HG03342 (cell line): ENCODE measurements around the gene LHFPL2.
A peak's percentile ranks its signal among the peaks of the same experiment; 100 is the strongest.

ENCODE experiments used
- ATAC-seq: cut with Tn5 transposase; IDR thresholded peaks from one replicate; pipeline ENCODE4 v1.9.1; 2021; ENCODE audit warnings: mild to moderate bottlenecking, moderate library complexity; ENCODE audit not compliant: unreplicated experiment

The LHFPL2 gene

DNA sequence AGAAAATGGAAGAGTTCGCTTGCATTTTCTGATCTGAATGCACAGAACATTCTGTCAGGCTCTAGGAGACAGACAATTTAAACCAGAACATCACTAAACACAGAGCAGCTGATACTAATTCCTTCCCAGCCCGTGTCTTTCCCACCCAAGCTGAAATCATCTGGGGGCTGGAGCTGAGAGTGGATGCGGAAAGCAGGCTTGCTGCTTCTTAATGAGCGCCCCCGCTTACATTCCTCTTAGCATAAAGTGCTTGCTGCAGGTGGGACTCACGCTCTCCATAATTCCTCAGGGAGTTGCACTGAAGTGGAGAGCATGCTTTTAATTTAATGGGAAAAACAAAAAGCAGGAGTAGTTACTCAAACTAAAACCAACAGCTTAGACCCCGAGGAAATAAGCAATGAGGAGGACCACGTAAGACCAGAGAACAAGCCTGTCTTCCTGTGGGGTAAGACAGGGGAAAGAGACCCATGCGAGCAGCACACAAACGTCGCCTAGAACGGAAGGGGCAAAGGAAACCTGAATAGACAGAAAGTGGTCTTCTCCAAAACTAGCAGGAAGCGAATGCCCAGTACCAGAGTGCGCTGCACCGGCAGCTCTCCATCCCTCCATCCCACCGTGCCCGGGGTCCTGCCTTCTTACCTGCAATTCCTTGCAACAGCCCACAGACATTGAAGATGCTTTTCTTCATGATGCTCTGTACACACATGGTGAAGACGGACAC is 139.3 kb downstream of the LHFPL2 start:
- ATAC-seq: no peak

DNA sequence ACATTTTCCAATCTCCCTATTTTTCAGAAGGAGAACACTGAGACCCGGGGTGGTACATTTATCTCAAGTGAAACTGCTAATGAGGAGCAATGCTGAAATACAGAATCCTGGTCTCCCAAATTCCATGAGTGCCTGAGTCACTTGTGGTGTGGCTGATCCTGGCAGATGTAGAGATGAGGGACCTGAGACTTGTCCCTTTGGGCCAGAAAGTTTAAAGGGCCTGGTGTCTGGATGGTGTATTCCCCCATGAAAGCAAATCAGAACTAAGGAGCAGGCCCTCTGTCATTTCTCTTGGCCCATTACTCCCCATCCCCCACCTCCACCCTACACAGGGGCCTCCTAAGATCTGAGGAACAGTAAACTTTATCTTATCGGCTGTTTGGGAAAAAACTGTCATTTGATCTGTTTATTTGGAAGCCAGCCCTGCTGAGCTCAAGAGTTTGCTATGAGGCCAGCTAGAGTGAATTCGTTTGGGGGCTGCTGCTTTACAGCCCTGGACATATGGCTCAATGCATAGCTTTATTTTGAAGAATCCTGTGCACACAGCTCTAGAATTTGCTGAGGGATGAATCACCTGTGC is 140.3 kb downstream of the LHFPL2 start:
- ATAC-seq: no peak

DNA sequence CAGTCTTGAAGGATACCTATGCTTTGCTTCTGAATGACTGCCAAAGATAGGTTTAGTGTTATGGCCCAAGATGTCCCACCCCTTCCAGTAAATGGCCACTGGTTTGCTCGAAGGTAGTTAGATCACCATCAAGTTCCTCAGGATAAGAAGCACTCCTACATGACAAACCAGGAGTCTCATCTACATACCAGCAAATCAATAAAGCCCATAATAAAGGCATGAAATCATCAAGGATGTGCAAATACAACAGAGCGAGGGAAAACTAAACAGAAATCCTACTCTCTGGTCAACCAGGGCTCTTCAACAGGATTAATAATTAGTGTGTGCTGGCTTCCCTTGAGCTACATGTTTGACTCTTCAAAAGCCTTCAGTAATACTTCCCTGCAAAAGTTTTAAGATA is 141.0 kb downstream of the LHFPL2 start:
- no peak for ATAC-seq

DNA sequence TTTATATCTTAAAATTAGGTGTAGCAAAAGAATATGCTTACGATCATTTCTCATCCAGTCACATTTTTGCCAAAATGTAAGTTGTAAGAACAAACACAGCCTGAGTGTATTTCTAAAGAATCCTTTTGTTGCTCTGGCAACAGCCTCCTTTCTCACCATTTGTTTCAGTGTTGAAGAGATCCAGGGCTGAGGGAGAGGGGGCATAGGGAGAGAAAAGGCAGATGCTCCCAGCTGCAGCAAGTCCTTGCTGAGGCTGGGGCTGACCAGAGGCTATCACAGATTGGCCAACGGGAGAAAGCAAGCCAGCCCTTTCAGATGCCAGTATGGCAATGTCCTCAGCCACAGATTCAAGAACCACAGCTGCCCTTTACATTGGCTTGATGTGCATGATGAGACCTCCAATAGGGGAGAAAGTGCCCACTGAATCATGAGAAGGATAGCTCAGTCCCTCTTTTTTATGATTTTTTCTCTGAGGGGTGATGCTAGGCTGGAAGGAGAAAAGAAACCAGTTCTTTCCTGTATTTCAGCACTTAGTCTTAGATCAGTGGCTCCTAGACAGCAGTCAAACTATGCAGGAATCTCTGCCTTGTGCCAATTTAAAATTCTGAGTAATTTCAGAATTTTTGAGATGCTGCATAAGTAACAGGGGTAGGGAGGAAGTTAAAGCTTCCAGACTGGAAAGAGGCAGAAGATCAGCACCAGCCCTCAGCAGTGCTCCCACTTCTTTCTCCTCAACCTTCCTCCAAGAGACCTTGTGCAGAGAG is 142.1 kb downstream of the LHFPL2 start:
- ATAC-seq: no peak

DNA sequence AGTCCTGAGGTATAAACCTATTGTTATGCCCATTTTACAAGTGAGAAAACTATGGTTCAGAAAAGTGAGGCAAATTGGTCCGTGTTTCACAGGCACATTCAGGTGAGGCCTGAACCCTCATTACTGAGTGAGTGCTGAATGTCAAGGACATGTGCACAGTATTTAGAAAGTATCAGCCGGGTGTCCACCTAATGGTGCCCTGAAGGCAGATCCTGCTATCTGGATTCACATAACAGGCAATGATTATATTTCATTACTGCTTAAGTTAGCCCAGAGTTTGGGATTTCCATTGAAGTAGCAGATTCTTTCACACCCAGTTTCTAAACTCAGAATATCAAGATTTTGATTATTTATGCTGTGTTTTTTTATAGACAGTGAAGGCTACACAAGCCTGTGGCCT is 142.7 kb downstream of the LHFPL2 start:
- ATAC-seq: no peak

DNA sequence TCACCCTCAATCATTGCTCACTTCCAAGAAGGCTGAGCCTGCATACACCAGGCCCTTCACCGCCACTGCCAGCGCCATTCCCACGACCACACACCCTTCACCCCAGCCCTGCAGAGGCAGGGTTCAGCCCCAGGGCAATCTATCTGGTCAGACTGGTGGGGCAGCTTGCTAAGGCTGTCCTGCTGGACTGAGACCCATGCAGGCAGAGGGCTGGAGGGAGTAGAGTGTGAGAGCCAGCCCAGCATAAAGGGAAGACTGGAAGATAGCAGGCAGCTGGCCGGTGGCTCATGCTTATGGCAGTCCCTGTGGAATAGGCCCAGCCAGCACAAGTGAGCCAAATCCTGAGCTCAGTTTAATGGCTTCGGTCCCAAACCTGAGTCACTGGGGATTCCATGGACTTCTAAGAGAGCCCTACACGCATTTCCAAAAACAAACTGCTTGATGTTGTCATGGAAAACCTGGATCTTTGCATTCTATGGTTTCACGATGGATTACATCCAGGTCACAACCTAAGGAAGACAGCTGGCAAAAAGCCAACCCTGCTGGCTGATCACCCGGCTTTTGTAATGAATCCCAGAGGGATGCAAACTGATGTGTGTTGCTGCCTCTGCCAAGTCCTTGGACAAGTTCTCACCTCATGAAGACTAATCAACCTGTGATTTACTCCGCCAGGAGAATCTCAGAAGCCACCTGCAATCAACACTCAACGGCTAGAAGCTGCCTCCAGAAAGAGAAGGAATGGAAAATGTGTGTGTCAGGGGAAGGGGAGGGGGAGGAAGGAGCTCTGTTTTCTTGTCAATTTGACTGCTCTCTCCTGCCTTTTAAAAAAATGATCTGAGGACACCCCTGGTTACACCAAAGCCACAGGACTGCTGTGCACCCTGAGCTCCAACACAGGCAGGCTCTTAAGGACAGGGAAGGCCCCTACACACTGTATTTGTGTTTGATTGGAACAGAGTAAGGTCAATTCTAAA is 143.6 kb downstream of the LHFPL2 start:
- no peak for ATAC-seq

DNA sequence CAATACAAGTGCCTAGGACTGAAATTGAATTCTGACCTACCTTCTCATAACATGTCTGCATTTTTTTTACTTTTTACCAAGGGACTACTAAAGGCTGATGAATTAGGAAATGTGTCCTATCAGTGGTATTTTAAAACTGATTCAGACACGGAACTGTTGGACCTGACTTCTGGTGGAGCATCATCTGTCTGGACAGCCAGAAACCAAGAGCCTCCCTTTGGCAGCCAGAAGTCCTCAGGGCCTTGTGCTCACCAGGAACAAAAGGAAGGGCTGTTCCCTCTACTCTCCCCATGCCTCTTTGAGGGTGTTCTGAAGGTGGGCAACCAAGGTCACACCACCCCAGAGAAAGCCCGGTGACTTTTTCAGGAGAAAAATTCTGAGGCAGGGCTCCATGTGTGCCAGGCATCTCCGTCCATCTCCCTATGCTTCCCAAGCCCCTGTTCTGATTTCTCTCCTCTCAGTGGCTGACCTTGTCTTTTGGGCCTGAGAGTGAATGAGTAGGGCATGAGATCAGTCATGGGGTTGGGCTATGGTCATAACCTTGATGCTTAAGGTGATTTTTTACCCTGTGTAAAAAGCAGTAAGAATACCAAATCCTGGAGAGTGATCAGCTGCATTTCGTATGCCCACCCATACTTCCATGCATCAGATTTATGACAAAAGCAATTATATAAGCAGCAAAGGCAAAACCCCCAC is 144.5 kb downstream of the LHFPL2 start:
- no peak for ATAC-seq

DNA sequence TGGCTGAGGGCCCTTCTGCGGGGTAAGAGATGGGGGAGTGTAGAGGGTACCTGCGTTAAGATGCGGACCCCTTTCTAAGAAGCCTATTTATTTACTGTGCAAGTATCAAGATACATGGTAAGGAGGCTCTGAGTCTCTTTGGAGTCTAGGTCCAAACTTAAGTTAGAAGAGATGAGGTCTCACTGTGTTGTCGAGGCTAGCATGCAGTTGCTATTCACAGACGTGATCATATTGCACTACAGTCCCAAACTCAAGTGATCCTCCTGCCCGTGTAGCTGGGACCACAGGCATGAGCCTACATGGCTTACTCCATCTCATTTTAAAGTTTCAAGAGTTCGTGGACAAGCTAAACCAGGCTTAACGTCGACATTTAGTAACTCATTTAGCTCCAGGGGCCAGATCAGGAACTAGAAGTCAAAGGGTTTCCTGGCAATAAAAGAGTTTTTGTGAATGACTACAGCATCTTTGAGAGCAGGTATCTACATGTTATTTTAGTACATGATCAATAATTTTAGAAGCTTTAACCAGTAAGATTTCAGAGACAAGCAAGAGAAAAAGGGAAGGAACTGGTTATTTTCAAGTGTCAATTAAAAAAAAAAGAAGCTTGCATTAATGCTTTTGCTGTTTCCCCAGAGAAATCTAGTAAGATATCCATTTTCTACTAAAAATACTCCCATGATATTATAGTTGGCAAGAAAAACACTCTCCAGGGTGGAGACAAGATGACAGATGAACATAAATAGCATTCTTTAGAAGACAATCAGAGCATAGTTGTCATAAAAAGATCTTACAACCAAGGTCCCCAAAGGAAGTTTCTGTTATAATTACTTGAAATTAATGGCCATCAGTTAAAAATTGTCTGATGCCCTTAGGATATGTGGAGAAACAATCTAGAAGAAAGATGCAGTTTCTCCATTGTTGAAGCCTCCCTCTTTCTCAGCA is 146.9 kb downstream of the LHFPL2 start:
- ATAC-seq: no peak

DNA sequence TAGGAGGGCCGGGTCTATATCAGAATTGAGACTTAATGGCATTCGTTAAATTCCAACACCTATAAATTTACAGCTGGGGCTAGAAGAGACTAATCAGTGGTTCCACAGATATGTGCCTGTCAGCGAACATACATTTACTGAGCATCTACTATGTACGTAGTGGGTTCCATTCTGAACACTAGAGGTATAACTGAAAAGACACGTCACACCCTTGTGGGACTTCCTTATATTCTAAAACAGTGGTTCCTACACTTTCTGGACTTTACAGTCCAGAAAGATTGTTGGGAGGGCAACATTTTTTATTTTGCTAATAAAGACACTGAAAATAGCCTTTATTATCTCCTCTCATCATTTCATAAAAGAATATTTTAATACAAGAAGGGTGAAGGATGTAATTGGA is 147.7 kb downstream of the LHFPL2 start:
- ATAC-seq: no peak

DNA sequence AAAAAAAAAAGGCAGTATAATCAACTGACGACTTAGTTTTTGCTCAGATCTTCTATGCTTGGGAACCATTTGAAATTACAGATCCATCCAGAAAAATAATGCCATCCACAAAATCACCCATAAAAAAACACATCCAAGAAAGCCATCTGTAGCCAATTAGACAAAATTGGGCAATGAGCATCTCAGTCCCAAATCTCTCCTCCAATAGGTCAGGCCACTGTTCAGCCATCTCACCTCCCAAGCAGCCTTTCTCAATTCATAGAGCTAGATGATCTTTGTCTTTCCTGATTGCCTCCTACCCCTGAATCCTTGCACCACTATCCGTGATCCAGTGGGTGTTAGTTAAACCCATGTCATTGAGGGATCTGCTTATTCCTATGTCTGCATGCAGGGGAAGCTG is 148.5 kb downstream of the LHFPL2 start:
- no peak for ATAC-seq

DNA sequence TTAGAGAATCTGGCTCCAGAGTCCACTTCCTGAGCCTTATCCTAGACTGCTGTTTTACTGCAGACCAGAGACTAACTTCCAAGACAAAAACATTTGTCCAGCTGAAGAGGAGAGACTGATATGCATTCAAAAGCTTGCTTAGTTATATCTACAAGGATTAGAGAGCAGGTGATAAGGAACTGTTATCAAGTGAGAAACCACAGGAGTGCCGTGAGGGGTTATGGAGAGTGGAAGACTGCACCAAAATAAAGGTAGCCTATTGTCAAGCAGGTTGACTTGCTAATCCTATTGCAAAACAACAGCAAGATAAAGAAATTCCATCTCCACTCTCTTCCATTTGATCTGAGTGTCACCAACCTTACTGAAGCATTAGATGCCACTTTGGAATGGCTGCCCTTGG is 149.1 kb downstream of the LHFPL2 start:
- ATAC-seq: no peak

DNA sequence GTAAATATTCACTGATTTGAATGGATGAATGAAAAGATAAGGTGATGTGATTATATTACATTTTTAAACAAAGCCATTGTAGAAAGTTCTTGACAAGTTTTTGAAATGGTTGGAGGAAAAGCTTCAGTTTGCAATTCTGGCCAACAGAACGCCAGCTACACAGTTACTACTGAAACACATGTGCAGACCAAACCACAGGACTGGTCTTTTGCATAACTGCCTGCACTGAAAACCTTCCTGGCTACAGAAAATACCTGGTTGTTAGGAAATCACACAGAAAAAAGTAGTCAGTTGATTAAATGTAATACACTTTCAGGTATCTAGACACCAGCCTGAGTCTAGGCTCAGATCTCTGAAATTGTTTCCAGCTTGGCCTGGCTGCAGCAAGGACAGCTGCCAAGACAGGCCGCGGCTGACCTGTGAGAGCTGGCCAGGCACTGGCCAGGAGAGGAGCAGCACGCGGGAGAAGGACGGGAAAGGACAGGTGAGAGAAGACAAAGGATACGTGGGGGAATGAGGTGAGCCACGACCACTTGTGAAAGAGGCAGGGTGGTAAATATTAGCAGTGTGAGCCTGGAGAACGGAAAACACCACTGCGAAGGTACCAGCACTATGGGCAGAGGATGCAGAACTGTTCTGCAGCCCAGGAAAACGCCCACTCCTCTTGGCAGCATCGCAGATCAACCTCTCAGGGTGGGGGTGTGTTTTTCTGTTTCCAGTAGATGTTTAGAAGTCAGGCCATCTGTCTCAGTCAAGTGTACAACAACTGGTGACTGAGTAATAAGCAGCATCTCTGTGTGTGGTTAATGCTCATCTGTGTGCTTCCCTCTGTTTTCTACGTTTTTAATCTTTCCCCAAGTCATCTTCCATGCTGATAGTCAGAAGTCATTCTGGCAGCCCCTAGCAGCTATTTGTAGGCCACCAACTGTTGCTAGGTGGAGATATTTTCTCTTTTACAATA is 150.7 kb downstream of the LHFPL2 start:
- peak; percentile 60 for ATAC-seq

DNA sequence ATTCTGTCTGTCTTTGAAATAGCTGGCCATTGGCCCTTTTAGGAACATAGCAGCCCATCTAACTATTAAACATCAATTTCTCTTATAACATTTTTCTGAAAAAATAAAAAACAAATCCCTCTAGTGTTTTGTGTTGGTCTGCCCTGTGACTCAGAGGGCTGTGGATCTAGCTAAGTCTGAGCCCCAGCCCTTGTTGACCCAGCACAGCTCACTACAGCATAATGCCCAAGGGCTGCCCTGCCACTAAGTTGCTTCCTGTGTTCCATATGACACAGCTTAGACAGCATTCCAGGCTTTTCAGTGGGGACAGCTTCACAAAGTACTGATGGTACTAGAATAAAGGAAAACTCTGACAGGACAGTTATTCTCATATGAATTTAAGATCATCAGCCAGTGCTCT is 152.2 kb downstream of the LHFPL2 start:
- ATAC-seq: no peak

DNA sequence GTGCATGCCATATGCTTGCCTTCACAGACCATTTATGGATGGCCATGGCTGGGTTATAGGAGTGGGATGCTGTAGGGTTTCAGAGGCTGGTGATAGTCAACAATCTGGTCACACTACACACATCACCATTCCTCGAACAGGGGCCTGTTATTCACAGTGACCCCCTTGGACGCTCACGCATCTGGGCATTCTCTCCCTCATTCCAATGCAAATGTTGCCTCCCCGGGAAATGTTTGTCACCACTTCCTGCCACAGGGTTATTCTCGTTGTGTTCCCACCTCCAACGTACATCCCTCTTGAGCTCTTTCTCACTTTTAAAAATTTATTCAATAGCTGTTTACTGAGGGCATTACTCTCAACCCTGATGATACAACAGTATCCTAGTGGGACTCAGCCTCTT is 152.8 kb downstream of the LHFPL2 start:
- no peak for ATAC-seq

DNA sequence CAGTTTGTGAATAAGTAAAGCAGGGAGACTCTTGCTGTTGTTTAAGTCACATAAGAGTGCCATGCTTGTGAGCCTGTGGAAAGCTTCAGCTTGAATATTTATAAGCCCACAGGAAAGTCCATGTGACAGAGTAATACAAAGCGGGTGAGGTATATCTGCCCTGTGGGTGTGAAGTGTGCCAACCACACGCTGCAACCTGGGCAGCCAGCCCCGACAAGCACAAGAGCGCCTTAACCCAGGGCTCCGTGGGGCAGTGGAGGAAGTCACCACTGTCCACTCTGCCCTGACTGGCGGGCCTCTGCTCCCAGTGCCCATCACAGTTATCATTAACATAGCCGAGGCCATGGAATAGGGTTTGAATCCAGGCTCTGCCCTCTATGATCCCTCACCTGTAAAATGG is 155.9 kb downstream of the LHFPL2 start:
- ATAC-seq: no peak

DNA sequence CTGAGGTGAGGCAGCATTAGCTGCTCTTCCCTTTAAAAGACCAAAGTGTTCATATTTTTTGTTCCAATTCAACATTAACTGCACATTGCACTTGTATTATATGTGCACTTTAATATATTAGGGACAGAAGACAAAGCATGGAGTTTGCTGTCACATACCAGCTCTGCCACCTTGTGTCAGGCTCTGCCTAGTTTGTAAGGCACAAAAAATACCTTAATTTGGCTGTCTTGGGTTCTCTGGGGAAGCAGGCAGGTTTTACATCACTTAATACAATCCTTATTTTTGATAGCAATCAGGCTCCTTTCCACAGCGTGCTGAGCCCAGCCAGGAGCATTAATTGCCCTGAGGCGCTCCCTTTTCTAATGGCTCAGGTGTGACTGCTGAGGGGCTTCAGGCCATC is 156.3 kb downstream of the LHFPL2 start:
- no peak for ATAC-seq

DNA sequence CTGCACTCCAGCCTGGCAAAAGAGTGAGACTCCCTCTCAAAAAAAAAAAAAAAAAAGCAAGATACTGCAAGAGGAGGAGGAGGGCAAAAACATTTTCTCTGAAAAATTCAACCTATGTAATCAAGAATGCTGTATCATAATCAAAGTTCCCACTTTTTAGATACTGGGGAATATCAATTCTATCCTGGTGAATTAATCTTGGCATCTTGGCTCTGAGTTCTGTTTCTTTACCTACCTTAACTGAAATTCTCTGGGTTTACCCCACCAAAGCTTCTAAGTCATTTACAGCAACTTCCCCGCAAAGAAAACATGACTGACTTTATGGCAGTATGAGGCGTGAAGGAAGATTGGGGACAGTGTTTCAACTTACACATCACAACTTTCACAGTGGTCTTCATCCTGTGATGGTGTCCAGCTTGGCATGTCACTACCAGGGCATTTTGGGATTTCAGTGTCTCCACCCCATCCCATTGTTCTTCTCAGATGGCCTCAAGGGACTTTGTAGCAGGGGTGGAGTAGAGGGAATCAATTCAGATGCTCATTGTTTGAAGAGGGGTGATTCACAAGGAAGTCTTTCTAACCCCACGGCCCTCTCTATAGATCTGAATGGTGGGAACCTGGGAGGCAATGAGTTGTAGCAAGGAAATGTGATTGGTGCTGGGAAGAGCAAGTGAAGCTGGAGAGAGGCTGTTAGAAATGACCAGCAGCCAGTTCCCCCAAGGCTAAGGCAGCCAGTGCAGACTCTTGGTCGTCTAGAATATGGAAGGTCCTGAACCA is 157.7 kb downstream of the LHFPL2 start:
- ATAC-seq: no peak
